ENCODE results near the gene ITGAD. TPM values are rescaled to one million over a fixed set of nuclear protein-coding genes. Genes with fewer than 3 reads are reported as not detected.

ITGAD gene
- total RNA-seq, 2 experiments from 2014 or later, result not detected

DNA sequence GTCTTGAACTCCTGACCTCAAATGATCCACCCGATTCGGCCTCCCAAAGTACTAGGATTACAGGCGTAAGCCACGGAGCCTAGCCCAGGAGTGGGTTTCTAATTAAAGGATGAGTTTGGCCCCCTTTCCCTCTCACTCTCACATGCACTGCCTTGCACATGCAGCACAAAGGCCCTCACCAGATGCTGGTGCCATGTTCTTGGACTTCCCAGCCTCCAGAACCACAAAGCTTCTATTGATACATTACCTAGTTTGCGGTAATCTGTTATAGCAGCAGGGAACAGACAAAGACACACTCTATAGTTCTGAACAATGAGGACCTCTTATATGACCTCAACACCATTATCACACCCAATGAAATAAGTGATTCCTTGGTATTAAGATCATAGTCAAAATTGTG, 17.9 kb upstream of the ITGAD start:
- H3K9me3 Mint-ChIP-seq, result no peaks in the 10 kb centered on the region
- H3K27ac Mint-ChIP-seq, result no peak overlapping the region
- DNase-seq, result no peak
- ChIA-PET CTCF (interaction anchor here (0.6 to 0.8 kb wide), 2 partner anchors 29 to 317 kb away, joined by 3 read pairs; no protein-coding TSS in a partner anchor), POLR2A (no interaction called here)
- no peaks in the 10 kb centered on the region for H3K36me3 Mint-ChIP-seq (ENCODE audit: low read depth)
- peaks cover 8% of the 10 kb centered on the region for H3K27me3 Mint-ChIP-seq
- H3K4me1 Mint-ChIP-seq, result no peaks in the 10 kb centered on the region
- H3K4me3 Mint-ChIP-seq, result no peak overlapping the region

DNA sequence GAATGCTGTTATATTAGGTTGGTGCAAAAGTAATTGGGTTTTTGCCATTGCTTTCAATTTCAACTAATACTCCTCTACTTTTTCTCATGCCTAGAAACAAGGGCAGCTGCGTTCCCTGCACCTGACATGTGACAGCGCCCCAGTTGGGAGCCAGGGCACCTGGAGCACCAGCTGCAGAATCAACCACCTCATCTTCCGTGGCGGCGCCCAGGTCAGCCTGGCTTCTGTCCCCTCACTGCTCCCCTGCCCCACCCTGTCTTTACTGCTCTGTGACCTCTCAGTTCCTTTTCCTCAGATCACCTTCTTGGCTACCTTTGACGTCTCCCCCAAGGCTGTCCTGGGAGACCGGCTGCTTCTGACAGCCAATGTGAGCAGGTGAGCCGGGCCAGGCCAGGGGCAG, 16.4 kb upstream of the ITGAD start:
- H3K4me1 Mint-ChIP-seq, result no peaks in the 10 kb centered on the region
- H3K27me3 Mint-ChIP-seq, result peaks cover 8% of the 10 kb centered on the region
- no peaks in the 10 kb centered on the region for H3K36me3 Mint-ChIP-seq (ENCODE audit: low read depth)
- POLR2A ChIA-PET, result no interaction called here
- H3K9me3 Mint-ChIP-seq, result no peaks in the 10 kb centered on the region
- no peak overlapping the region for H3K27ac Mint-ChIP-seq
- CTCF ChIA-PET, result interaction anchor here (0.5 kb wide), 1 partner anchor 31 kb away, joined by 5 read pairs; no protein-coding TSS in a partner anchor
- DNase-seq, result no peak
- H3K4me3 Mint-ChIP-seq, result no peak overlapping the region

DNA sequence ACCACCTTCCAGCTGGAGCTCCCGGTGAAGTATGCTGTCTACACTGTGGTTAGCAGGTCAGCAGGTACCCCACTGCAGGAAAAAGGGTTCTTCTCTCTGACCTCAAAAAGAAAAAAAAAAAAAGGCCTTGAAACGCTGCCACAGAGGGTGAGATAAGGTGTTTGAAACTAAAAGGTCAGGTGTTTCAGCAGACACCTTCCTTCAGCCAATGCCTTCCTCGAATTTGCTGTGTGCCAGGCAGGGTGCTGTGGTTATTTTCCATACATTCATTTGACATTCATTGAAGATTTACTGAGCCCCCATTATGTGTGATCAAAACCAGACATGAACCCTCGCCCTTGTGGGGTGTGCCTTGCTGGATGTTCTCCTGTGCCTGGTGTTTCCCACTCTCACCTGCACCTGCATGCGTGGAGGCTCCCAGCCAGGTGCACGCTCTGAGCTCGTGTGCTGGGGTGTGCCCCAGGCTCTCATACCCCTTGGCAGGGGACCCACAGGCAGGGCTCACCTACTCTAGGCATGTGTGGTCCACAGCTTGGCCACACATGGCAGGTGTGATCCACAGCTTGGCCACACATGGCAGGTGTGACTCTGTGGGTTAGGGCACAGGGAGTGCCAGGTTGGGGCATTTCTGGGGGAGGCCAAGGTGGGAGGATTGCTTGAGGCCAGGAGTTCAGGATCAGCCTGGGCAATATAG, 15.8 kb upstream of the ITGAD start:
- ChIA-PET CTCF (interaction anchor here (0.5 to 1.4 kb wide), 4 partner anchors 9 to 187 kb away, joined by 3 to 5 read pairs (median 4); no protein-coding TSS in a partner anchor), POLR2A (no interaction called here)
- Mint-ChIP-seq H3K4me3 (no peak overlapping the region), H3K4me1 (peaks cover 1% of the 10 kb centered on the region), H3K27me3 (peaks cover 8% of the 10 kb centered on the region), H3K36me3 (ENCODE audit: low read depth) (no peaks in the 10 kb centered on the region), H3K9me3 (no peaks in the 10 kb centered on the region), H3K27ac (peak overlapping the region; percentile 36)
- no peak for DNase-seq

DNA sequence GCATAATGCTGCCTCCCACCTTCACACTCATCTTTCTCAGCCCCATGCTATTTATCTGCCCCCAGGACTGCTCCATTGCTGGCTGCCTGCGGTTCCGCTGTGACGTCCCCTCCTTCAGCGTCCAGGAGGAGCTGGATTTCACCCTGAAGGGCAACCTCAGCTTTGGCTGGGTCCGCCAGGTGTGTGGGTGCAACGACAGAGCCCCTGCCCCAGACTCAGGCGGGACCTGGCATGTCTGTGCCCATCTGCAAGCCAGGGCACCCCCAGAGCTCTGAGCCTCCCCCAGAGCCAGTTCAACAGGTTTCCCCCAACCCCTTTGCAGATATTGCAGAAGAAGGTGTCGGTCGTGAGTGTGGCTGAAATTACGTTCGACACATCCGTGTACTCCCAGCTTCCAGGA, 12.9 kb upstream of the ITGAD start:
- peaks cover 7% of the 10 kb centered on the region for H3K27me3 Mint-ChIP-seq
- H3K36me3 Mint-ChIP-seq (ENCODE audit: low read depth), result no peaks in the 10 kb centered on the region
- no peak overlapping the region for H3K27ac Mint-ChIP-seq
- DNase-seq, result no peak
- H3K4me1 Mint-ChIP-seq, result peaks cover 5% of the 10 kb centered on the region
- POLR2A ChIA-PET, result no interaction called here
- no peak overlapping the region for H3K4me3 Mint-ChIP-seq
- no peaks in the 10 kb centered on the region for H3K9me3 Mint-ChIP-seq
- CTCF ChIA-PET, result no interaction called here

DNA sequence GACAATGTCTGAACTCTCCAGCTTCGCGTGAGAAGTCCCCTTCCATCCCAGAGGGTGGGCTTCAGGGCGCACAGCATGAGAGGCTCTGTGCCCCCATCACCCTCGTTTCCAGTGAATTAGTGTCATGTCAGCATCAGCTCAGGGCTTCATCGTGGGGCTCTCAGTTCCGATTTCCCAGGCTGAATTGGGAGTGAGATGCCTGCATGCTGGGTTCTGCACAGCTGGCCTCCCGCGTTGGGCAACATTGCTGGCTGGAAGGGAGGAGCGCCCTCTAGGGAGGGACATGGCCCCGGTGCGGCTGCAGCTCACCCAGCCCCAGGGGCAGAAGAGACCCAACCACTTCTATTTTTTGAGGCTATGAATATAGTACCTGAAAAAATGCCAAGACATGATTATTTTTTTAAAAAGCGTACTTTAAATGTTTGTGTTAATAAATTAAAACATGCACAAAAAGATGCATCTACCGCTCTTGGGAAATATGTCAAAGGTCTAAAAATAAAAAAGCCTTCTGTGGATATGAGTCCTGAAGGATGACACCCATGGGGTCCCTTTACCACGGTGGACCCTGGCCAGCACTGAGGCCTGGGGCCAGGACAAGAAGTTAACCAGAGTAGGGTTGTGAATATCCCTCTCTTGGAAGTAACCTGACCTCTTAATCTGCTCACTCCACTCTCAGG, 10.5 kb upstream of the ITGAD start:
- no peaks in the 10 kb centered on the region for H3K9me3 Mint-ChIP-seq
- POLR2A ChIA-PET, result interaction anchor here (0.6 to 0.9 kb wide), 2 partner anchors 166 to 189 kb away, joined by 3 read pairs; partner anchors contain the start of gene PYDC1
- DNase-seq, result peak; percentile 71
- H3K4me3 Mint-ChIP-seq, result no peak overlapping the region
- H3K27me3 Mint-ChIP-seq, result peaks cover 16% of the 10 kb centered on the region
- peaks cover 8% of the 10 kb centered on the region for H3K4me1 Mint-ChIP-seq
- H3K36me3 Mint-ChIP-seq (ENCODE audit: low read depth), result no peaks in the 10 kb centered on the region
- CTCF ChIA-PET, result interaction anchor here (0.5 to 1.8 kb wide), 18 partner anchors 9 to 1554 kb away, joined by 3 to 8 read pairs (median 3); partner anchors contain the start of genes COX6A2, PYCARD and ZNF843
- H3K27ac Mint-ChIP-seq, result no peak overlapping the region

DNA sequence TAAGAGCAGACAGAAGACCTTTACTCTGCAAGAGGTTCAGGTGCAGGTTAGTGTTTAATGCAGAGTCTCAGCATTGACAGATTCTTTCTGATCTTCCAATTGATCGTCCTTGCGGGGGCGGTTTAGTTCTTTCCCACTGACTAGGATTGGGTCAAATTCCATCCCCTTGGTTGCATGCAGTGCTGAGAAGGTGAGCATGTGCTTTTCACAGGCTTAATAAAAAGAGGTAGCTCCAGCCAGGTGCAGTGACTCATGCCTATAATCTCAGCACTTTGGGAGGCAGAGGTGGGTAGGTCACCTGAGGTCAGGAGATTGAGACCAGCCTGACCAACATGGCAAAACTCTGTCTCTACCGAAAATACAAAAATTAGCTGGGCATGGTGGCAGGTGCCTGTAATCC, 7.5 kb upstream of the ITGAD start:
- Mint-ChIP-seq H3K9me3 (no peaks in the 10 kb centered on the region), H3K4me3 (no peak overlapping the region), H3K27ac (no peak overlapping the region), H3K36me3 (ENCODE audit: low read depth) (no peaks in the 10 kb centered on the region), H3K27me3 (peaks cover 30% of the 10 kb centered on the region), H3K4me1 (peaks cover 8% of the 10 kb centered on the region)
- POLR2A ChIA-PET, result no interaction called here
- no peak for DNase-seq
- CTCF ChIA-PET, result interaction anchor here (1.1 to 1.3 kb wide), 4 partner anchors 8 to 243 kb away, joined by 3 read pairs; no protein-coding TSS in a partner anchor

DNA sequence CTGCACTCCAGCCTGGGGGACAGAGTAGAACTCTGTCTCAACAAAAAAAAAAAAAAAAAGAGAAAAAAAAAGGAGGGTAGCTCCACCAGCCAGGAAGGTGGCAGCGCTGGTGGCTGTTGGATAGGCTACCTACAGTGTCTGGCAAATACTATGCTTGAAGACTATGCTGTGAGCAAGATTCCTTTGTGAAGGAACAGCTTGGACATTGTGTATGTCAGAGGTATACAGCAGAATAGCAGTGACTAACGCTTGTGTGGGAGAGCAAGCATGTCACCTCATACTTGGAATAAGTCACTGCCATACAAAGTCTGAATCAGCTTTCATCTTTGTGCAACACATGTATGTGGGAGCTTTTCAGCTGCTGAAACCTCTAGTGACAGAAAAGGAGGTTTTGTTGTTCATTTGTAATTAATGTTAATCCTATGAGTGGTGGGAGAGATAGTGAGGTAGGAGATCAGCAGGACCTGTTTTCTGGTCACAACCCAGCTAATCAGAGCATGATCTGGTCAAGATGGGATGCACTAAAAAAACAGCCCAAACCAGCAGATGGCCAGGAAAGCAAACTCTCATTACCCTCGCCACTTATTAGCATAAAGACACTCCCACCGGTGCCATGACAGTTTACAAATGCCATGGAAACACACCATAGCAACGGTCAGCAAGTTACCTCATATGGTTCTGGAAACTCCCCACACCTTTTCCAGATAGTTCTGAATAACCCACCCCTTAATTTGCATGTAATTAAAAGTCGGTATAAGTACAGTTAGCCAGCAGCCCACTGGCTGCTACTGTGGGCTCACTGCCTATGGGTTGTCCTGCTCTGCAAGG, 6.8 kb upstream of the ITGAD start:
- Mint-ChIP-seq H3K4me3 (no peak overlapping the region), H3K9me3 (no peaks in the 10 kb centered on the region), H3K36me3 (ENCODE audit: low read depth) (no peaks in the 10 kb centered on the region), H3K4me1 (peaks cover 8% of the 10 kb centered on the region), H3K27ac (no peak overlapping the region), H3K27me3 (peaks cover 32% of the 10 kb centered on the region)
- ChIA-PET CTCF (interaction anchor here (0.6 to 1.3 kb wide), 5 partner anchors 9 to 244 kb away, joined by 3 read pairs; no protein-coding TSS in a partner anchor), POLR2A (interaction anchor here (0.6 kb wide), 1 partner anchor 57 kb away, joined by 3 read pairs; no protein-coding TSS in a partner anchor)
- DNase-seq, result no peak

DNA sequence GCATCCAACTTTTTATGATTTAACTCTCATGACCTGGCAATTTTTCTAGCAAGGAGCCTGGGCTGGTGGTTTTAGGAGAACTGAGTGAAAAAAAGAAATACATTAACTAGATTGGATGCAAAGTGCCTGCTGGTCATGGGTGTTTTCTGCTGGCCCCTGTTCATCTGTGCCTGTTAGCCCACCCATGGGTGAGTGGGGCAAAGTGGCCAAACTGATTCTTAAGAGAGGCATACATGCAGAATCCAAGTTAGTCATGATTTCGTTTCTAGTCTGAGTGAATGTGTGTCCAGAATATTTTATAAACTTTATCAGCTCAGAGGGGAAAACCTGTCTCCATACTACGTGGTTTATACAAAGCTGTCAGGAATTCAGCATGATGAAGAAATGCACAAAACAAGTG, 4.6 kb upstream of the ITGAD start:
- Mint-ChIP-seq H3K4me3 (no peak overlapping the region), H3K27me3 (peaks cover 30% of the 10 kb centered on the region), H3K36me3 (ENCODE audit: low read depth) (no peaks in the 10 kb centered on the region), H3K4me1 (peaks cover 5% of the 10 kb centered on the region), H3K9me3 (no peaks in the 10 kb centered on the region), H3K27ac (no peak overlapping the region)
- POLR2A ChIA-PET, result no interaction called here
- DNase-seq, result no peak
- CTCF ChIA-PET, result interaction anchor here (0.6 to 1.4 kb wide), 3 partner anchors 15 to 228 kb away, joined by 3 to 8 read pairs (median 5); no protein-coding TSS in a partner anchor

DNA sequence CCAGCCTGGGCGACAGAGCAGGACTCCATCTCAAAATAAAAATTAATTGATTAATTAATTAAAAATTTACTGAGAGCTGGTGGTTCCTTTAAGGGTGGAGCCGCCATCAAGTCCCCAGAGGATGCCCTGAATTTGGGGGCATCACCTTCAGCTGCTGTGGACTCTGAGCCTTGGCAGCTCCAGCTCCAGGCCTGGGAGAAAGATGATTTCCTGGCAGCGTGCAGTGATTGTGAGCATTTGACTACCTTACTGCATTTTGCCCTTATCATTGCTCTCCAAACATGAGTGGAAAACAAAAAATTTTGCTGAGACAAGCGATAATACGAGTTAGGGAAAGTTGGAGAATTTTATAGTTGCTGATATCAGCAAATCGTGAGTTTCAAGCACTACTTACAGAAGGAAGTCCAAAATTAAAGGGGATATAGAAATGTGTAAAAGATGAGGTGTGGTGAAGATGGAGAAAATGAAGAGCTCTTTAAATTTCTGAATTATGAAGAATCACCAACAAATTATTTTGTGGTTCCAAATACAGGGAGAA, 2.6 kb upstream of the ITGAD start:
- Mint-ChIP-seq H3K4me1 (peaks cover 3% of the 10 kb centered on the region), H3K4me3 (no peak overlapping the region), H3K27me3 (peaks cover 28% of the 10 kb centered on the region), H3K9me3 (no peaks in the 10 kb centered on the region), H3K36me3 (ENCODE audit: low read depth) (no peaks in the 10 kb centered on the region), H3K27ac (no peak overlapping the region)
- ChIA-PET CTCF (no interaction called here), POLR2A (no interaction called here)
- no peak for DNase-seq

DNA sequence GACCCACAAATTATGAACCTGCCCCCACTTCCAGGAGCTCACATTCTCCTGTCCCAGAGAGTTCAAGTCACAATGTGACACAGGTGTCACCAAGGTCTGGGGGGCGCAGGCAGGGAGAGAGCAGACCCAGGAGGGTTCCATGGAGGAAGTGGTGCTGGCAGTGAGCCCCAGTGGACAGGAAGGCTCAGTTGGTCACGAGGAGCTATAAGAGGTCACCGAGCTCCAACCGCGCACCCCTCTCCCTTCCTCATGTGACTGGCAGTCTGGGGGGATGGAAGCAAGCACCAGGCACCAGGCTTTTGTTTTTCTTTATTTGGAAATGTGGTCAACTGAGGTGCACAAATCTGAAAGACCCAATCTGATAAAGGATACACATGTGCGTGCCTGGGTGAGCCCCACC, 2.5 kb downstream of the ITGAD start:
- H3K27ac Mint-ChIP-seq, result no peak overlapping the region
- peaks cover 2% of the 10 kb centered on the region for H3K27me3 Mint-ChIP-seq
- H3K9me3 Mint-ChIP-seq, result peaks cover 12% of the 10 kb centered on the region
- peaks cover 13% of the 10 kb centered on the region for H3K36me3 Mint-ChIP-seq (ENCODE audit: low read depth)
- no peak for DNase-seq
- POLR2A ChIA-PET, result no interaction called here
- CTCF ChIA-PET, result interaction anchor here (0.6 to 1.2 kb wide), 7 partner anchors 11 to 180 kb away, joined by 3 to 4 read pairs (median 3); no protein-coding TSS in a partner anchor
- H3K4me1 Mint-ChIP-seq, result peaks cover 15% of the 10 kb centered on the region
- no peak overlapping the region for H3K4me3 Mint-ChIP-seq

DNA sequence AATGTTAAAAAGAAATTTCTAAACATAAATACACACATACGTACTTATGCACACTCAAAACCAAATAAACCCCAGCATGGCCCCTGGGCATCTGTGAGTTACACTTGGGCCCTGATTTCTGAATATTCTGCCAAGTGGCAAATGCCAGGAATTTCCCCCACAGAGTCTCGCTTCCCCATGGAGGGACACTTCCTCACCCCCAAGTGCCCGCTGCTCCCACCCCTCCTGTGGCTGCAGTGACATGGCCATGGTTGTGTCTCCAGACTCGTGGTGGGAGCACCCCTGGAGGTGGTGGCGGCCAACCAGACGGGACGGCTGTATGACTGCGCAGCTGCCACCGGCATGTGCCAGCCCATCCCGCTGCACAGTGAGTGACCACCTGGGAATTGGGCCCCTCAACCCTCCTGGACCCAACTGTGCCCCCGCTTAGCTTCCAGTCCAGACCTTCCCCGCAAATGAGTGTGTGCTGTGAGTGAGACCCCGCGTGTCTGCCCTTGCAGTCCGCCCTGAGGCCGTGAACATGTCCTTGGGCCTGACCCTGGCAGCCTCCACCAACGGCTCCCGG, 4.0 kb downstream of the ITGAD start:
- CTCF ChIA-PET, result no interaction called here
- no peak for DNase-seq
- peaks cover 15% of the 10 kb centered on the region for H3K4me1 Mint-ChIP-seq
- no peak overlapping the region for H3K27ac Mint-ChIP-seq
- H3K36me3 Mint-ChIP-seq (ENCODE audit: low read depth), result peaks cover 13% of the 10 kb centered on the region
- H3K27me3 Mint-ChIP-seq, result no peaks in the 10 kb centered on the region
- peaks cover 12% of the 10 kb centered on the region for H3K9me3 Mint-ChIP-seq
- no peak overlapping the region for H3K4me3 Mint-ChIP-seq
- POLR2A ChIA-PET, result no interaction called here

DNA sequence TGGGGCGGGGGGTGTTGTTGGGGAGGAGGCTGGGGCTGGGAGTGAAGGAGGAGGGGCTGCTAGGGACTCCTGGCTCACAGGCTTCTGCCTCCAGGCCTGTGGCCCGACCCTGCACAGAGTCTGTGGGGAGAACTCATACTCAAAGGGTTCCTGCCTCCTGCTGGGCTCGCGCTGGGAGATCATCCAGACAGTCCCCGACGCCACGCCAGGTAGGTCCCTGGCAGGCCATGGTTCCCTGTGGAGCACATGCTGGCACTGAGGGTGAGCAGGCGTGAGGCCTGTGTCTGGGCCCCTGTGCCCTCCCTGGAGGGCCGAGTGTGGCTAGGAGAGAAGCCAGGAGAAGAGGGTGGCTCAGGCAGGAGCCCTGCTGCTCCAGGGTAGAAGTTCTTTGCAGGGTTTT, 4.6 kb downstream of the ITGAD start:
- peaks cover 13% of the 10 kb centered on the region for H3K36me3 Mint-ChIP-seq (ENCODE audit: low read depth)

More for the DNA sequence above, 4.6 kb downstream of the ITGAD start:
- H3K27me3 Mint-ChIP-seq, result no peaks in the 10 kb centered on the region
- POLR2A ChIA-PET, result no interaction called here
- H3K27ac Mint-ChIP-seq, result no peak overlapping the region
- no peak overlapping the region for H3K4me3 Mint-ChIP-seq
- CTCF ChIA-PET, result no interaction called here
- H3K4me1 Mint-ChIP-seq, result peaks cover 16% of the 10 kb centered on the region
- no peak for DNase-seq
- peaks cover 12% of the 10 kb centered on the region for H3K9me3 Mint-ChIP-seq
